ENCODE measurements around the gene SPOPL.

DNA sequence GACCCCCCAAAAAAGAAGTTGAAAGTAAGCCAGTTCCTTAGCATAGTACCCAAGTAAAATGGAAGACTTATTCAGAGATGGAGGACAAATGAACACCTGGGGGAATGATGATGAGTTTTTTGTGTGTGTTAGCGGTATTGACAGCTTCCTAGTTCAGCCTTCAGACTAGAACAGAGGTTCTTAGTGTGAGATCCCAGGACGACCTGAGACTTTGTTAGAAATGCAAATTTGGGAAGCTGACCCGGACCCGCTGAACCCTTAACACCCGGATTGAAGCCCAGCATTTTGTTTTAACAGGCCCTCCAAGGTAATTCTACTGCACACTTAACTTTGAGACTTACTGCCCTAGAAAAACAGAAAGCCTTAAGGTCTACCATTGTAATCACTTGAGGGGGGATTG, 20.3 kb downstream of the SPOPL start:
- TF ChIP-seq, protein P1, sequence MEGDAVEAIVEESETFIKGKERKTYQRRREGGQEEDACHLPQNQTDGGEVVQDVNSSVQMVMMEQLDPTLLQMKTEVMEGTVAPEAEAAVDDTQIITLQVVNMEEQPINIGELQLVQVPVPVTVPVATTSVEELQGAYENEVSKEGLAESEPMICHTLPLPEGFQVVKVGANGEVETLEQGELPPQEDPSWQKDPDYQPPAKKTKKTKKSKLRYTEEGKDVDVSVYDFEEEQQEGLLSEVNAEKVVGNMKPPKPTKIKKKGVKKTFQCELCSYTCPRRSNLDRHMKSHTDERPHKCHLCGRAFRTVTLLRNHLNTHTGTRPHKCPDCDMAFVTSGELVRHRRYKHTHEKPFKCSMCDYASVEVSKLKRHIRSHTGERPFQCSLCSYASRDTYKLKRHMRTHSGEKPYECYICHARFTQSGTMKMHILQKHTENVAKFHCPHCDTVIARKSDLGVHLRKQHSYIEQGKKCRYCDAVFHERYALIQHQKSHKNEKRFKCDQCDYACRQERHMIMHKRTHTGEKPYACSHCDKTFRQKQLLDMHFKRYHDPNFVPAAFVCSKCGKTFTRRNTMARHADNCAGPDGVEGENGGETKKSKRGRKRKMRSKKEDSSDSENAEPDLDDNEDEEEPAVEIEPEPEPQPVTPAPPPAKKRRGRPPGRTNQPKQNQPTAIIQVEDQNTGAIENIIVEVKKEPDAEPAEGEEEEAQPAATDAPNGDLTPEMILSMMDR (IDR thresholded peaks at IDR 0.05; ENCODE audit: low read length): no peak
- TF ChIP-seq EZH2 (optimal IDR thresholded peaks at IDR 0.05; ENCODE audit: low read depth, low read length) (no peak), EZH2phosphoT487 (IDR thresholded peaks at IDR 0.05; ENCODE audit: low read length) (no peak)
